SK-N-SH treated with all-trans-retinoic acid at 6 μM for 48 hours (cell line): ENCODE measurements around the gene AK1.

ENCODE experiments used
- OSR1 ChIP-seq: fragments of 250-450 bp; sonication (Bioruptor Pico); IDR thresholded peaks from 2 replicates; pipeline ENCODE4 v1.8.0; 2022; ENCODE audit warnings: moderate library complexity, mild to moderate bottlenecking, inconsistent platforms
- PPARA ChIP-seq: fragments of 250-450 bp; sonication (Bioruptor Pico); IDR thresholded peaks from 2 replicates; pipeline ENCODE4 v1.5.0; 2020; ENCODE audit warnings: mild to moderate bottlenecking, borderline replicate concordance
- ZFP3 ChIP-seq: fragments of 250-450 bp; sonication (Bioruptor Pico); IDR thresholded peaks from 2 replicates; pipeline ENCODE4 v1.5.0; 2020; ENCODE audit warnings: mild to moderate bottlenecking, moderate library complexity
- ZFP30 ChIP-seq: fragments of 450-650 bp; formaldehyde crosslinking; IDR thresholded peaks from 2 replicates; pipeline ENCODE4 v1.5.0; 2022; ENCODE audit warnings: mild to moderate bottlenecking, moderate library complexity
- ZNF8 ChIP-seq: fragments of 450-650 bp; formaldehyde crosslinking; IDR thresholded peaks from 2 replicates; pipeline ENCODE4 v1.5.0; 2020; ENCODE audit warnings: mild to moderate bottlenecking, moderate library complexity
- TF ChIP-seq, protein P1 (sequence below): fragments of 250-450 bp; sonication (Bioruptor Pico); IDR thresholded peaks from 2 replicates; pipeline ENCODE4 v1.8.0; 2020; ENCODE audit warnings: mild to moderate bottlenecking, moderate library complexity, borderline replicate concordance
- TF ChIP-seq, protein P2 (sequence below): fragments of 250-450 bp; sonication (Bioruptor Pico); IDR thresholded peaks from 2 replicates; pipeline ENCODE4 v1.5.1; 2021; ENCODE audit warnings: mild to moderate bottlenecking, moderate library complexity

DNA sequence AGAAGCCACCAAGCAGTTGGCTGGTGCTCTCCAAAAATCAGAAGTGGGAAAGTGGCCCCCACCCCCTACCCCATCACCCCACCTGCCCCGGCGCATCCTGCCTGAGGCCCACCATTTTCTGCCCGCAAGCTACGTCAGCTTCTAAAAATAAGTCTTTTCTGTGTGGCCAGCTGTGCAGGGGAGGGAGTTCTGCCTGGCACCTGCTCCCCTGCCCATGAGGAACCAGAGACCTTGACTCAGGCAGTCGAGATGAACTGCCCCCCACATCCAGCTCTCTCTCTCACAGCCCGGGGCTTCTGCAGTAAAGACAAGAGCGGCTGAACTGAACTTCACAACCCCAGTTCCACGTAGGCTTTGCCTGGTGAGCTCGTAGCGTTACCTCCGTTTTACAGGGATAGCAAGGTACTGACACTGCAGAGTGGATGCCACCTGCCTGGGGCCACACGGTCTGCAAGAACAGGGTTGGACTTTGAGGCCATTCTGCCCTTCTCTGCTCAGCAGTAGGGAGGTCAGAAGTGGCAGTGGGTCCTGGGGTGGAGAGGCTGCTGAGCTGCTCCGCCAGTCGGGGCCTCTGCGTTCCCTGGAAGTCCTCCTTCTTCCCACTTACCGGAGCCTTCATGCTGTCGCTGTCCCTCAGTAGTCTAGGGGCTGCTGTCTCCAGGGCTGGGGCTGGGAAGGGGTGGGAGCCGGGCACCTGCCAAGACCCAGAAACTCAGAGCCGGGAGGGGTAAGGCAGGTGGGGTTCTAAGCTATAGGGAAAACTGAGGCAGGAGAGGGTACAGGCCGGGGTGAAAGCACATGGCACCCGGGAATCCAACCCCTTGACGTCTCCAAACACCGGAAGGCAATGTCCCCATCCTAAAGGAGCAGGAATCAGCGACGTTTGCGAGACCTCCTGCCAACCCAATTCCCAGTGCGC, 38.6 kb upstream of the AK1 start:
- no peak for TF ChIP-seq ZFP30 (CRISPR knock-in tag)
- no peak for TF ChIP-seq ZFP3
- no peak for TF ChIP-seq PPARA (CRISPR knock-in tag)
- TF ChIP-seq, protein P1, sequence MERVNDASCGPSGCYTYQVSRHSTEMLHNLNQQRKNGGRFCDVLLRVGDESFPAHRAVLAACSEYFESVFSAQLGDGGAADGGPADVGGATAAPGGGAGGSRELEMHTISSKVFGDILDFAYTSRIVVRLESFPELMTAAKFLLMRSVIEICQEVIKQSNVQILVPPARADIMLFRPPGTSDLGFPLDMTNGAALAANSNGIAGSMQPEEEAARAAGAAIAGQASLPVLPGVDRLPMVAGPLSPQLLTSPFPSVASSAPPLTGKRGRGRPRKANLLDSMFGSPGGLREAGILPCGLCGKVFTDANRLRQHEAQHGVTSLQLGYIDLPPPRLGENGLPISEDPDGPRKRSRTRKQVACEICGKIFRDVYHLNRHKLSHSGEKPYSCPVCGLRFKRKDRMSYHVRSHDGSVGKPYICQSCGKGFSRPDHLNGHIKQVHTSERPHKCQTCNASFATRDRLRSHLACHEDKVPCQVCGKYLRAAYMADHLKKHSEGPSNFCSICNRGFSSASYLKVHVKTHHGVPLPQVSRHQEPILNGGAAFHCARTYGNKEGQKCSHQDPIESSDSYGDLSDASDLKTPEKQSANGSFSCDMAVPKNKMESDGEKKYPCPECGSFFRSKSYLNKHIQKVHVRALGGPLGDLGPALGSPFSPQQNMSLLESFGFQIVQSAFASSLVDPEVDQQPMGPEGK (CRISPR knock-in tag), result no peak
- TF ChIP-seq ZNF8 (CRISPR knock-in tag), result no peak
- TF ChIP-seq OSR1 (CRISPR knock-in tag), result no peak
- TF ChIP-seq, protein P2, sequence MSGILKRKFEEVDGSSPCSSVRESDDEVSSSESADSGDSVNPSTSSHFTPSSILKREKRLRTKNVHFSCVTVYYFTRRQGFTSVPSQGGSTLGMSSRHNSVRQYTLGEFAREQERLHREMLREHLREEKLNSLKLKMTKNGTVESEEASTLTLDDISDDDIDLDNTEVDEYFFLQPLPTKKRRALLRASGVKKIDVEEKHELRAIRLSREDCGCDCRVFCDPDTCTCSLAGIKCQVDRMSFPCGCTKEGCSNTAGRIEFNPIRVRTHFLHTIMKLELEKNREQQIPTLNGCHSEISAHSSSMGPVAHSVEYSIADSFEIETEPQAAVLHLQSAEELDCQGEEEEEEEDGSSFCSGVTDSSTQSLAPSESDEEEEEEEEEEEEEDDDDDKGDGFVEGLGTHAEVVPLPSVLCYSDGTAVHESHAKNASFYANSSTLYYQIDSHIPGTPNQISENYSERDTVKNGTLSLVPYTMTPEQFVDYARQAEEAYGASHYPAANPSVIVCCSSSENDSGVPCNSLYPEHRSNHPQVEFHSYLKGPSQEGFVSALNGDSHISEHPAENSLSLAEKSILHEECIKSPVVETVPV, result no peak
